ENCODE results near the gene SLC16A2. TPM values are rescaled to one million over a fixed set of nuclear protein-coding genes. Genes with fewer than 3 reads are reported as not detected.

The SLC16A2 gene
- total and polyA plus RNA-seq, 10 of the 15 experiments (the other 5 are each of a cell fraction or from before 2014, with no cell fraction given): 0.08 to 0.13 TPM; not detected in 8

DNA sequence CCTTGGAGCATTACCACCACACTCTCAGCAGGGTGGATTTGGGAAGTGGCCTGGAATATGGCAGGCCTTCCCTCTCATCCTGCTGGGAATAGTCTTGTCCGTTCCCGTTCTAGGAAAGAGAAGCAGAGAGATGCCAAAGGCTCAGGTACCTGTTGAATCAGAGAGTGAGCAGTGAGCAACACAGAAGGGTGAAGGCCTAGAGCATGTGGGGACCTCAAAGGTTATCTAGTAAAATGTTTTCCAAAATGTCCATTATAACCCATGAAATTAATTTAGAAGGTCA lies 30.8 kb downstream of the SLC16A2 start:
- H4K20me1 ChIP-seq (ENCODE audit: control insufficient read depth, insufficient read depth): no peaks in the 10 kb centered on the region
- intact Hi-C loops (cut with micrococcal nuclease; ENCODE audit: unreplicated experiment) (no loop called here), in situ Hi-C loops (cut with MboI) (no loop called here)
- no peak overlapping the region for H3K9ac ChIP-seq (ENCODE audit: control insufficient read depth, insufficient read depth, low read length)
- no peak for FAIRE-seq
- H3K4me3 ChIP-seq: no peak overlapping the region
- BruUV-seq (replicated peaks): no TSS peak
- H3K27ac ChIP-seq (ENCODE audit: control insufficient read depth, insufficient read depth): no peak overlapping the region
- H3K4me2 ChIP-seq (ENCODE audit: control insufficient read depth, insufficient read depth): no peak overlapping the region
- no peaks in the 10 kb centered on the region; a peak in 1 of 4 replicates for H3K27me3 ChIP-seq (replicated peaks in 1 of 2; ENCODE audit: control insufficient read depth in 2 of 2, insufficient read depth in 2 of 2, low read length in 1 of 2)
- no peak overlapping the region for H2AFZ ChIP-seq (ENCODE audit: control insufficient read depth, low read depth, low read length)
- ChIA-PET RAD21 (ENCODE audit: unreplicated experiment) (no interaction called here), SMC1A (ENCODE audit: uncharacterized antibody, unreplicated experiment) (no interaction called here), CTCF (no interaction called here), POLR2A (no interaction called here)
- ATAC-seq: no peak
- no peaks in the 10 kb centered on the region for H3K79me2 ChIP-seq (ENCODE audit: control insufficient read depth, insufficient read depth, low read length)
- no peaks in the 10 kb centered on the region for H3K9me3 ChIP-seq (replicated peaks; ENCODE audit: control insufficient read depth, insufficient read depth, low read length)
- 0% methylated on average over 2 of the region's 2 CpGs for WGBS (ENCODE audit: insufficient coverage, insufficient replicate concordance, low lambda C conversion rate, missing lambda C conversion rate)
- no peak for DNase-seq (ENCODE audit: low read depth, low spot score)
- no peaks in the 10 kb centered on the region for H3K4me1 ChIP-seq (ENCODE audit: control insufficient read depth, insufficient read depth, low read length)
- H3K36me3 ChIP-seq (ENCODE audit: control insufficient read depth in 2 of 2, insufficient read depth in 2 of 2, low read length in 1 of 2): no peaks in the 10 kb centered on the region
- TF ChIP-seq E2F8 (IDR thresholded peaks at IDR 0.05; ENCODE audit: low read depth, partially characterized antibody) (no peak), PRDM15 (CRISPR knock-in tag; IDR thresholded peaks at IDR 0.05) (no peak), SMAD5 (IDR thresholded peaks at IDR 0.05; ENCODE audit: low read depth) (no peak), CEBPZ (IDR thresholded peaks at IDR 0.05; ENCODE audit: low read depth, low read length) (no peak), FOXM1 (IDR thresholded peaks at IDR 0.05; ENCODE audit: low read depth, low read length) (no peak), POLR2AphosphoS2 (IDR thresholded peaks at IDR 0.05; ENCODE audit: low read depth, low read length) (no peak), TBL1XR1 (IDR thresholded peaks at IDR 0.05; ENCODE audit: low read depth, low read length) (no peak), BCL3 (IDR thresholded peaks at IDR 0.05; ENCODE audit: borderline replicate concordance, insufficient read depth, low read depth, low read length, poor library complexity, severe bottlenecking) (no peak)
